Smooth muscle cell of the pulmonary artery (primary cell): ENCODE results near the gene WFDC8. TPM values are rescaled to one million over a fixed set of nuclear protein-coding genes. Genes with fewer than 3 reads are reported as not detected.

Experiments used
- total RNA-seq: library from RNA; depleted of rRNA; stranded (reverse); fragments of >200 nt; gene quantifications from 2 replicates; pipeline ENCODE4 v1.2.3, GENCODE V29; 2014

Gene WFDC8
- total RNA-seq, result 0.20 TPM in 1 of 2 replicates, not detected in the other

DNA sequence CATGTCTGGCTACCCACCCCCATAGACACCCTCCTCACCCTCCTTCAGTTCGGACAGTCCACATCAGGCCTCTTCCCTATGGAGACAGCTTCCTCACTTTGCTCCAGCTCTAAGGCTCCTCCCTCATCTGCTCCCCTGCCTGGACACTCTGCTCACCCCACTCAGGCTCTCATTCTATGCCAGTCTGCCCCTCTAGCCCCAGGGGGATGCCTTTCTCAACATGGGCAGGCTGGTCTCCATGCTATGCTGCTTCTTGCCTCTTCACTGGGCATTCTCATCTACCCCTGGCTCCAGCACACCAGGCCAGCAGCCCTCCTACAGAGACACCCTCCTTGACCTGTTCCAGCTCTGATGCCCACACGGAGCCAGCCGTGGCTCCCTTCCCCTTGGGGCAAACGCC is at the start of gene WFDC8:
Gene WFDC8, minus strand, starts transcription at position 101 of the 400 bp plus-strand sequence. Its CDS starts 37 bp downstream, at position 64.

DNA sequence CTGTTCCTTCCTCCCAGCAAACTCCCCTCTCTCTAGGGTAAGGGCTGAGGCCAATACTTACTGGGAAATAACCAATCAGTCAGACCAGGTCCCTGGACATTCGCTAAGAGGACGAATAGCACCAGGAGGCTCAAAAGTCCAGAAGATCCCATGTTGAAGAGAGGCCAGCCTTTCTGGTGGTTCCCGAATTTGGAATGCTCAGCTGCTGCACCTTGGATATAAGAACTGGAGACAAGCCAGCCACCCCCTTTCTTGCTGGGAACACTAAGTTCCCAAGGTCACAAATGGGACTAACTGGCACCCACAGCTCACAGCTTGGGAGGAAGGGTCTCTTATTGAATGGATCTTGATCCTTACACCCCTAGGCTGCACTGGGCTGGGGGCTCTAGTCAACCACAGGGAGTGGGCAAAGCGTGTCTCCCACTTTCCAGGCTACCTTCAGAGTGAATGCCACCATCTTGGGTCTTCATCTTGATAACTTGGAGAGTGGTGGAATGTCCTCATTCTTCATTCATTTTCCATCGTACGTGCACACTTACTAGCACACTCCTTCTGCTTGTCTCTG is 31.8 kb downstream of the WFDC8 start, which contains the start of gene EPPIN:
Gene EPPIN, minus strand, starts transcription at position 196 of the 565 bp plus-strand sequence. Its CDS starts 44 bp downstream, at position 152.

DNA sequence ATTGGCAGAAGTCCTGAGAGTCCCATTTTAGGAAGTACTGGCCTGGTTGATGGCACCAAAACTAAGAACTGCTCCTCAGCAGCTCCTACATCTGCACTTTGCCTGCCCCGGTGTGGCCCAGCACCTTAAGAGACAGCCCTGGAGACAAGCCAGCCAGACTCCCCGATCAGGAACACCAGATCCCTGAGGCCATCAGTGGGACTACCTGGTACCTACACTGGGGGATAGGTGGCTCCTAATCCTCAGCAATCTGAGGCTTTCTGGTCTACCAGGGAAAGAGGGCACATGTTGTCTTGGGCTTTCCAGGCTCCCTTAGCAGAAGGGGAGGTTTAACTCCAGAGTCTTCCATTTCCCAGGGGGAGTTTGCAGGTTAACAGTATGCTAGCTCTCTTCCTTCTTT is 39.7 kb downstream of the WFDC8 start, which contains the start of gene WFDC6:
Gene WFDC6, minus strand, starts transcription at position 101 of the 400 bp plus-strand sequence. Its CDS starts 75 bp downstream, at position 26.

DNA sequence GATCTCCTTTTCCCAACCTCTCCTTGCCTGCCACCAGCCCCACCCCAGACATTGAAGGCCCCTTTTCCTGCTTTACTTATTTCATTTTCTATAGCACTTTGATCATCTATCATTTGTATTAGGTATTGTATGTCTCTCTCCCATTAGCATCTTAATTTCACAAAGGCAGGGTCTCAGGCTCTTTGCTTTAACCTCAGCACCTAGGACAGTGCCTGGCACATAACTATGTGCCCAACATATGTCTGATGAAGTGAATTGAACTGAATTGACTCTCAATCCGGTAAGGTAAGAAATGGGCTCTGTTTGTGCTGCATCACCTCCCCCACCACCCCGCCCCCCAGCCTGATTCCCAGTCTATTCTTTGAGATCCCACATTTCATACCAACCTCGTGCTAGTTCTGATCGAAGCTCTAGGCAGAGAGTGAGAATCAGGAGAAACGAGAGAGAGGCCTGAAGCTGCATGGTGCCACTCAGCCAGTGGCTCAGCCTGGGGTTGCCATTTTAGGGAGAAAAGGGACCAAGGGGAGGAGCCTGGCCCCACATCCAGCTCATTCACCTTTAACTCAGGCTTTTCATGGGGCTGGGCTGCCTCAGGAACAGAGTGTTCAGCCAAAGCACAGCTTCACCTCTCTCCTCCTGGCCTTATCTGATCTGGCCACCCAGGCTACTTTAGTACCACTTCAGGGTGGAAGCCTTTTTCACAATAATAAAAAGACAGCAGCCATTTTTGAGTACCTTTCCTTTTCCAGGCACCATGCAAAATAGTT is 63.8 kb downstream of the WFDC8 start, which contains the start of gene SPINT3:
Gene SPINT3, minus strand, starts transcription at position 476 of the 767 bp plus-strand sequence. Its CDS starts 14 bp downstream, at position 462.

Other genes starting within 250 kb of the WFDC8 start
- gene SDC4, start 230.9 kb downstream of the WFDC8 start, total RNA-seq, result 61.4 and 105 TPM in 2 replicates
- 34.0 and 36.3 TPM in 2 replicates for gene SYS1, start 216.1 kb downstream of the WFDC8 start, total RNA-seq
- gene TP53TG5, start 201.0 kb downstream of the WFDC8 start, total RNA-seq, result 0.03 TPM in 1 of 2 replicates, not detected in the other
- gene DBNDD2, start 171.0 kb downstream of the WFDC8 start, total RNA-seq, result 3.0 and 4.7 TPM in 2 replicates
- 59.5 and 63.0 TPM in 2 replicates for gene PIGT, start 163.1 kb downstream of the WFDC8 start, total RNA-seq
- gene WFDC2, start 109.5 kb downstream of the WFDC8 start, total RNA-seq, result not detected in 2 replicates
- not detected in 2 replicates for gene SPINT3, start 63.7 kb downstream of the WFDC8 start, total RNA-seq
- gene WFDC6, start 39.8 kb downstream of the WFDC8 start, total RNA-seq, result not detected in 2 replicates
- 0.39 TPM in 1 of 2 replicates, not detected in the other for gene EPPIN, start 31.9 kb downstream of the WFDC8 start, total RNA-seq
- not detected in 2 replicates for gene WFDC10A, start 50.5 kb upstream of the WFDC8 start, total RNA-seq
- not detected in 2 replicates for gene WFDC9, start 52.0 kb upstream of the WFDC8 start, total RNA-seq
- gene WFDC11, start 91.0 kb upstream of the WFDC8 start, total RNA-seq, result not detected in 2 replicates
- gene WFDC13, start 122.8 kb upstream of the WFDC8 start, total RNA-seq, result not detected in 2 replicates
- gene WFDC10B, start 125.7 kb upstream of the WFDC8 start, total RNA-seq, result 0.26 TPM in 1 of 2 replicates, not detected in the other
- gene SPINT4, start 143.1 kb upstream of the WFDC8 start, total RNA-seq, result not detected in 2 replicates
- 0.17 and 0.39 TPM in 2 replicates for gene WFDC3, start 212.6 kb upstream of the WFDC8 start, total RNA-seq
- gene DNTTIP1, start 212.7 kb upstream of the WFDC8 start, total RNA-seq, result 5.9 and 12.8 TPM in 2 replicates
- gene UBE2C, start 233.4 kb upstream of the WFDC8 start, total RNA-seq, result 2.1 and 7.9 TPM in 2 replicates
- 0.39 TPM in 1 of 2 replicates, not detected in the other for gene TNNC2, start 248.0 kb upstream of the WFDC8 start, total RNA-seq